DLD1 (cell line): ENCODE results near the gene REPIN1.

Experiments
- in situ Hi-C: cut with HindIII; loops from 2 replicates; pipeline ENCODE4 v1.10.0; 2017; ENCODE audit warnings: low sequenced_read_pairs

The REPIN1 gene

DNA sequence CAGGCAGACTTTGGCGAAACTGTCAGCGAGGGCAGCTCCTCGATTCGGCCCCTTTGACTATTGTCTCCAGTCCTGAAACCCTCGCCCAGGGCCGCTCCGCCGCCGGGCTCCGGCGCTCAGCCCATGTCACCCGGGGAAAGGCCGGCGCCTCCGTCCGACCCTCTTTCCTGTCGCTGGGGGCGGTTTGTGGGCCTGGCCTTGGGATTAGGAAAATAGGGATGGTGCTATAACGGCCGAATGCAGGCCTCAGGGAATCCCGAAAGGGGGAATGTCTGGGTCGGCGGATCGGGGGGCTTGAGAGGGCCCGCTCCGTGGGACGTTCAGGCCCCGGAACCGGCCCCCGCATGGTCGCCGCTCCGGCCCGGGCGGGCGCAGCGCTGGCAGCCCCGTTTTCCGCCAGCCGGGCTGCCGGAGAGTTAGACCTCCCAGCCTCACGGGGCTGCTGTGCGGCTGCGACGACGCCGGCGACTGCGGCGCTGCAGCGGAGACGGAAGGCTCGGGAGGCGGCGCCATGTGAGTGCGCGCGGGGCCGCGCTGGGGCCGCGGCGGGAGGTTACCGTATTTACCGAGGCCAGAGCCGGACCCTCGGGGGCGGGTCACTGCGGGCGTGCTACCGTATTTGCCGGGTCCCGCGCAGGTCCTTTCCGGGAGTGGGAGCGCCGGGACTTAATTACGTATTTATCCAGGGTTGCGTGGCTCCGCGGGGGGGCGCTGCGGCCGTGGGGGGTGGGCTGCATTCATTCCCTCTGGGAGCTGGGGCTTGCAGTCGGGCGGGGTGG, 36.4 kb downstream of the REPIN1 start:
- in situ Hi-C loops: no loop called here

DNA sequence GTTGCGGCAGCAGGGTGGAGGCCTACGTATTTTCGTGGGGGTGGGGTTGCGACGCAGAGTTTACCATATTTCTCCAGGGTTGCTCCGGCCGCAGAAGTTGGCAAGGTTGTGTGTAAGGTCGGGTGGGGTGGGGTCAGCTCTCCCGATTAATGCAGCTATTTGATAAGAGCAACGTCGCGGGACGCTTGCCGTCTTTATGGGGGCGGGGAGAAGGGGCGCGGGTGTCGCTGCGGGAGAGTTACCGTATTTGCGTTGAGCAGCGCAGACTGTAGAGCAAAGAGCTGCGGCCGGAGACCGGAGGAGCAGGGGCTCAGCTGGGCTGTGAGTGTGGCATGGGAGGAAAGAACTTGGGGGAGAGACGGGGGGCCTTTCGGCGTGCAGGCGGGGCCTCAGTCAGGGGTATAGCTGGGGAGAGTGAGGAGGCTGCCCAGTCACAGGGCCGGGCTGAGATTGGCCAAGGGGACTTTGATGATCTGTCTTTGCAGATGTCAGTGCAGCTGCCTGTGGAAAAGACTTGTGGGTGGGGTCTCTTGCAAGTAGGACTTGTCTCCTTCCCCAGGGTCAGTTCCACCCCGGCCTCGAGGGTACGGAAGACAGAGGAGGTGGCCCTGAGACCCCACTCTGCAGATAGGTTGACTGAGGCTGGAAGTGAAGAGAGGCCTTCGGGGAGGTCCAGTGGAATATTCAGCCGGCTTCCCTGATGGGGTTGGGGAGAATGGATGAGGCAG, 37.1 kb downstream of the REPIN1 start:
- in situ Hi-C loops: no loop called here

DNA sequence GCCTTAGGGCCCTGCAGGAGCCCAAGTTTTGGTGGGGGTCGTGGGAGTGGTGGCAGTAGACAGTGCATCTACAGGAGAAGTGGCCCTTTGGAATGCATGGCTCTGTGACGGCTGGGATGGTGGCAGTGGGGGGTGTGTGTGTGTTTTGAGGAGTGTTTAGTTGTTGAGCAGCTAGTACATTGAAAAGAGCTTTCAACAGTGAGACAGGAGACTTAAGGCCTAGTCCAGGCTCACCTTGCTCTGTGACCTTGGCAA, 37.6 kb downstream of the REPIN1 start:
- in situ Hi-C loops: no loop called here

DNA sequence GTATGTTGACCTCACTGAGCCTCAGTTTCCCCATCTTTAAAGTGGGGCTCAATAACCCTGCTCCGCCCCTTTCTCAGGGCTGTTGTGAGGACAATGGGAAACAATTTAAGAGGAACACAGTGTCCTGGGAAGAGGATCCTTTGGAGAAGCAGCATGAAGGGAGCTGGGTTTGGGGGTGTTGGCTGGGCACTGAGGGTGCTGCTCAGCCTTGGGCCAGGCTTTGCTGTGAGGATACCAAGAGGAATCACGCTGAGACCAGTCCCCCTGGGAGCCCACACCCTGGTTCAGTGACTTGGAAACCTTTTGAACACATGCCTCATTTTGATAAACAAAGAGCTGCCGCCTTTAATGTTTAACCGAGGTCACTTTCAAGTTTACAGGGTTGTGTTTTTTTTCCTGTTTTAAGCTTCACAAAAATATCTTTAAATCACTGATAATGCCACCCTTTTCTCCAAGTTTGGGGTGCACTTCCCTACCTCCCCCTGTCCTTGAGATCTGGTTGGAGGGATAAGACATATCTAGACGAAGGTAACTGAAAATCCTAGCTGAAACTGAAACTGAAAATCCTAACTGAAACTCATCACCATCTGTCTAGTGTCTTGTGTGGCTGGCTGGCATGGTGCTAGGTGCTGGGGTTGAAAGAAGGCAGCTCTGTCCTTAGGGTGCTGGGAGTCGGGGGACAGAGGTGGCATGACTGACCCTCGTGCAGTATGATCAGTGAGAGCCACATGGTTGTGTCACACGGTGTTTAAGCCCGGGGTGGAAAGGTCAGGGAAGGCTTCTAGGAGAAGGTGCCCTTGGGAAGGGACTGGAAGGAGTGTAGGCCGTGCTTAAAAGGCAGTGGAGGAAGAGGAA, 38.2 kb downstream of the REPIN1 start:
- in situ Hi-C loops: no loop called here

DNA sequence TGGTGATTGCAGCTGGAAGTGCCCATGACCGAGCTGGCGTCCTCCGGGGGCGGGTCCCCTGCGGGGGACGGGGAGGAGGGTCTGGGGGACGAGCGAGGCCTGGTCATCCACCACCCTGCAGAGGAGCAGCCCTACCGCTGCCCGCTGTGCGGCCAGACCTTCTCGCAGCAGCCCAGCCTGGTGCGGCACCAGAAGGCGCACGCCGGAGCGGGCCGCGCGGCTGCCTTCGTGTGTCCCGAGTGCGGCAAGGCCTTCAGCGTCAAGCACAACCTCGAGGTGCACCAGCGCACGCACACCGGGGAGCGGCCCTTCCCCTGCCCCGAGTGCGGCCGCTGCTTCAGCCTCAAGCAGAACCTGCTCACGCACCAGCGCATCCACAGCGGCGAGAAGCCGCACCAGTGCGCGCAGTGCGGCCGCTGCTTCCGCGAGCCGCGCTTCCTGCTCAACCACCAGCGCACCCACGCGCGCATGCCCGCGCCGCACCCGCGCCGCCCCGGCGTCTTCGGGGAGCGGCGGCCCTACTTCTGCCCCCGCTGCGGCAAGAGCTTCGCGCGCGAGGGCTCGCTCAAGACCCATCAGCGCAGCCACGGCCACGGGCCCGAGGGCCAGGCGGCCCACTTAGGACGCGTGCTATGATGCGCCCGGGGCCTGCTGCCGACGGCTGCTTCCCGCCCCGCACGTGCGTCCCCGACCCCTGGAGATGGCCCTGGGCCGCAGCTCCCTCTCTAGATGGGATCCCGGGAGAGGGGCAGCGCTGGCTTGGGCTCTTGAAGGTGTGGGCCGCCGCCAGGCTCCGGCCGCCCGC, 39.2 kb downstream of the REPIN1 start:
- in situ Hi-C loops: no loop called here

DNA sequence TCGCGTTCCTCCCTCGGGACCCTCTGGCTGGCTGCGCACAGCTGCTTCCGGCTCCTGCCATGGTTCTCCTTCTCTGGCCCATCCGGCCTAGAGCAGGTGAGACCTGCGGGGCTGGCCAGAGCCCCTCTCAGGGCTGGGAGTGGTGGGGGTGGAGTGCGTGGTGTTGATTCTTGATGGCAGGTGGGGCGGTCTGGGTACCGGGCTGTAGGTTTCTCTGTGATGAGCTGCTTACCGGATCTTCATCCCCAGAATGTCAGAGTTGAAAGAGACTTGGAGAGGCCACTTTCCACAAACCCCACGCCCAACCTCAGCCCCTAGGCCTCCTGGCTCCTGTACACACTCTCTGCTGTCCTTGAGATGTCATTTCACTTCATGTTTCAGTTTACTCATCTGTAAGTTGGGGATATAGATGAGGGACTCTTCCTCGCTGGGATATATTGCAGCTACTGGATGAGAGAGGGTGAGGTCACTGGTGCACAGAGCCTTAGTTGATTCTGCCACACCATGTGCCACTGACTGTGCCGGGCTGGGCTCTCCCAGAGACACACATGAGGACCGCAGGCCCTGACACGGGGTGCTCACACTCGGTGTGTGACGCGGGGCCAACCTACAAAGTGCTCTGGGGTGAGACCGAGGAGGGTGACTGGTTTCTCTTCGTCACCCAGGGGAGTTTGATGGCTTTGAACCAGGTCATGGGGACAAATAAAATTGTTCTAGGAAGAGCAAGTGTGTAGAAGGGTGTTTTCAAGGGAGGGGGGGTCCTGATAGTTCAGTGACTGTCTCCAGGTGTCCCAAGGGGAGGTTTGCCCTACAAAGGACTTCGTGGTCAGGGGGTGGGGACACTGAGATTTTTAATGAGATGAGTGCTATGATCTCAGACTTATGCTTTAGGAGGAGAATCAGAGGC, 40.0 kb downstream of the REPIN1 start:
- in situ Hi-C loops: no loop called here

DNA sequence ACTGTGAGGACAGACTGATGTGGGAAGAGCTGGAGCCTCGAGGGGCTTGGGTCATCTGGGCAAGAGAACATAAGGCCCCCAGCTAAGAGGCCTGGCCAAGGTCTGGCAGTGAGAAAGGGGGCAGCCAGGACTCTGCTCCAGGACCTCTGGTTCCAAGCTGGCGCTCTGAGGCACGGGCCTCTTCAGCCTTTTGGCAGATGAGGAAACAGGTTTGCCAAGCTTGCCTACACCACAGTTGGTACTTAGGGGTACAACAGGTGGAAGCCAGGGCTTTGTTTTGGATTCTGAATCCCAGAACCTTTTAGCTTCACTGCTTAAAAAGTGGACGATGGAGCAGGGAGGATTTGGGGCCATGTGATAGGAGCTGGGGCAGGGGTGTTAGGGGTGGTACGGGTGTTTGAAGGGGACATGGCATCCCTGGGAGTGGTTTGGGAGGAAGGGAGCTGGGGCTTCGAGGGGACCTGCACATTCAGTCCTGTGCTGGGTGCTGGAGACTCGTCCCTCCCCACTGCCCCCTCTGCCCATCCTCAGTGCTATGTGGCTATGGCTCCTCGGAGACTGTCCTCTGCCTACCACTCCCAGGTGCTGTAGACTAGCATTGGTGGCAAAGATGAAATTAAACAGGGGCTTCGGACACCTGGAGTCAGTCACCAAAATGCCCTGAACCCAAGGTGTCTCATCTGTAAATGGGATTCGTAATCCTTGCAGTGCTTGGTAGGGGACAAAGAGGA, 40.8 kb downstream of the REPIN1 start:
- in situ Hi-C loops: no loop called here

DNA sequence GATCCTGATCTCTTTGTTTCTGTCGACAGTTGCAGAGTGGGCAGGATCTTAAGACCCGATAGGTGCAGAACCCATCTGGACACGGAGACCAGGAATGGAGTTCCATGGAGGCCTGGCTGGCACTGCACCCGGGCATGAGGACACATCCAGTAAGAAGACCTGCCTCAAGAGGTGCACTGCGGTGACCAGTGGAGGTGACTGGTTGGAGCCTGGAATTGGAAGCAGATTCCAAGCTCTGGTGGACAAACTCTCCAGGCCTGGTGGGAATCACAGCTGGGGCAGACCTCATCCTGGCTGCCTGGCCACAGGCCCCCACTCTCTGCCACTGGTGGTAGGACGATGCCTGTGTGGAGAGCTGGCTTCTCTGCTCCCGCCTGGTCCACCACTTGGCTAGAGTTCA, 41.5 kb downstream of the REPIN1 start:
- in situ Hi-C loops: no loop called here

DNA sequence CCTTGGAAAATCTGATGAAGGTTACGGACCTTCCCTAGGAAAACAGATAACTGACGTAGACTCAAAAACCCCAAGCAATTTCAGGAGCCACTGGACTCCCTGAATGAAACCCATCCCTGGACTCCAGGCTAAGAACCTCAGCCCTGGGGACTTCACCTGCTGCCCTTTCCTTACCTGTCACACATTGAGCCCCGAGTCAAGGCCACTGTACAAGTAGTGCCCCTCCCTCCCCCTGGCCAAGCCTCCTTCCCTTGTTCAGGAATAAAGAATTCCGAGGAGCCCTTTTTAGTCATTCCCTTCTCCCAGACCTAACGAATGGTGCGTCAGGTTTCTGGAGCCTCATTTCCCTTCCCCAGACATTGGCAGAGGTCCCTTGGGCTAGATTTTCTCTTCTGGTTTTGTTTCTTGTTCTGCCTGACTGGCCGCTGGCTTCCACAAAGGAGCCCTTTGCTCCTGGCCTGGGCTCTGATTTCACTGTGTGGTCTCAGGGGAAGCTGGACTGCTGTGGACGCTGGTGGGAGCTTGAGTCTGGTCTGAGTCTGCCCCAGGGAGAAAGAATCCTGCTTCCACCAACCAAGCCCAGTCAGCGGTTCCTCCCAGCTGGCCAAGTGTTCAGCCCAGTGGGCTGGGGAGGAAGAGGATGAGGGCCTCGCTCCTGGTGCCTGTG, 42.2 kb downstream of the REPIN1 start:
- in situ Hi-C loops: no loop called here

DNA sequence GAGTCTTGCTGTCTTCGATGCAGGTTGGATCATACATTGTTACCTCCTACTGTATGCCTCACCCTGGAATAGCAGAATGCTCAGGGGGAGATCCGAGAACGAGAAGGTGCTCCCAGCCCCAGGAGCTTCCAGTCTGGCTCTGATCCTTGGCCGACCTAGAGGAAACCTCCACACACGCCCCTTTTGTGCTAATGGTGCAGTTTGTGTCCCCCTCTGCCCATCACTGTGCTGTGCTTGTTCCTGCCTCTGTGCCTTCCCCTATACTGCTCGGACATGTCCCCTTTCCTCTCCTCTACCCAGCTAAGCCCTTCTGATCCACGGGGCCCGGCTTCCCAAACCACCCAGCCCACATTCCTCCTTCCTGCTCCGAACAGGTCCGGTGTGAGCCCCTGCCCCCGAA, 43.0 kb downstream of the REPIN1 start:
- in situ Hi-C loops: no loop called here

DNA sequence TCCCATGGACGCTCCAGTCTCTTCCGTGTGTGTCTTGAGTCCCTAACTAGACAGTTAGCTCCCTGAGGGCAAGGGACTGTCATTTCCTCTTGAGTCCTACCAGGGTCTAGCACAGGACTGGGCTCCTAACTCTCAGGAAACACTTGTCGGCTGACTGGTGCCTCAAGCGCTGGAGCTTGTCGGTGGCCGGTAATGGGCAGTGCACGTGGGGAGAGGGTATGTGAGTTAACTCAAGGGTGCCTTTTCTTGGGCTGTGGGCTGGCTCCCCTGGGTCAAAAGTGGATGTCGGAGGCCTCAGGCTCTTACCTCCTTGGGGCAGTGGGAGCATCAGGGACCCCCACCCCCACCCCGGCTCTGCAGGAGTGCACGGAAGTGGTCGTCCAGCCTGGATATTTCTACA, 43.4 kb downstream of the REPIN1 start:
- in situ Hi-C loops: no loop called here

DNA sequence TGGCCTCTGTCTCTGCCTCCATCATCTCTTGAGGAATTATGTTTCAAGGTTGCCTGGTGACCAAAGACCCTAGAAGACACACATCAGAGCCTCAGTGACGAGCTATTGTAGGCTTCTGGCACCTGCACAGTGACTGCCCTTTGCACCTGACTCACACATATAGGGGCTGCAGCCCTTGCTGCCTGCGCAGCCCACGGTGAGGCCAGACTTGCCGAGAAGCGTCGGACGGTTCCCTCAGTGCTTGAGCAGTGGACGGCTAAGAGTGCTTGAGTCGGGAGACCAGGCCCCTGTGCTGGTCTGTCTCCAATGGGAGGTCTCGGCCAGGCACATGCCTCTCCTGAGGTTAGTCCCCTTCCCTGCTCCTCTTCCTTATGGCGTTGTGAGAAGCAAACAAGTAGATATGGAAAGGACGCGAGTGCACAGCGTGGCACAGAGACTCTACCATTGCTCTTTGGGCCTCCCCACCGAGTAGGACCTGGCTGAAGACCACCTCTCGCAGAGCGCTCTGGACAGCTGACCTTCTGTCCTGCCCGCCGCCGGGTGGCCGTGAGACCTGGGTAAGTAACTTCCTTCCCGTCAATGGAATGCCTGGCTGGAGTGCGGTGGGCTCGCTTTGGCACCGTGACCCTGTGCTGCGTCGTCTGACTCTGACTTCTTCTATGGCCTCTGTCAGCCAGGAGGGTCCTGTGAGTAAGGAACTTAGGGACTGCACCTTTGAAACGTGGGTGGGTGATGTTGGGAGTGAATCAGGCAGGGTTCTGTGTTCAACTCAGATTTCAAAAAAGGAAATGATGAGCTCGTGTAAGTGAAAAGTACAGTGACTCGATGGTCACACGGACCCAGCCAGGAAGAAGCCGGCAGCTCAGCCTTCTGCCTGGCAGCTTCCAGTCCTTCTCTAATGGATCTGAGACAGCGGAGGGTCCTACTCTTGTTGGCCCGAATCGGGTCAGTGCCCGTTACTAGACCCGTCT, 44.2 kb downstream of the REPIN1 start:
- in situ Hi-C loops: no loop called here

DNA sequence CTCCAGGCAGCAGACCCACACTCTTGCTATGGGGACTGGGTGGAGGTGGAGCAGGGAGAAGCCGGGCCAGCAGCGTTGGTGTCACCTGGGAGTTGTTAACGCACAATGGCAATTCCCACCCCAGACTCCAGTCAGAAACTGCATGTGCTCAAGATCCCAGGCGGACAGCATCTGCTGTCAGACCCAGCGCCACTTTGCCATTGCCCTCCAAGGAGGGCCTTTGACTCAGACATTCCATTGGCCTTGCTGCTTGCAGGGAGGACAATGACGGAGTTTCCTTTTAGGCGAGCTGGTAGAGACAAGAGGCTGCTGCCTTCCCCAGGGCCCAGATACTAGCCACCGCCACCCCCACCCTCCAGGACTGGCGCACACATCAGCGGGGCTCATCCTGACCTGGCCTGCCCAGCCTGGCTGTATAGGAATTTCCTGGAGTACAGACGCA, 45.0 kb downstream of the REPIN1 start:
- in situ Hi-C loops: no loop called here

DNA sequence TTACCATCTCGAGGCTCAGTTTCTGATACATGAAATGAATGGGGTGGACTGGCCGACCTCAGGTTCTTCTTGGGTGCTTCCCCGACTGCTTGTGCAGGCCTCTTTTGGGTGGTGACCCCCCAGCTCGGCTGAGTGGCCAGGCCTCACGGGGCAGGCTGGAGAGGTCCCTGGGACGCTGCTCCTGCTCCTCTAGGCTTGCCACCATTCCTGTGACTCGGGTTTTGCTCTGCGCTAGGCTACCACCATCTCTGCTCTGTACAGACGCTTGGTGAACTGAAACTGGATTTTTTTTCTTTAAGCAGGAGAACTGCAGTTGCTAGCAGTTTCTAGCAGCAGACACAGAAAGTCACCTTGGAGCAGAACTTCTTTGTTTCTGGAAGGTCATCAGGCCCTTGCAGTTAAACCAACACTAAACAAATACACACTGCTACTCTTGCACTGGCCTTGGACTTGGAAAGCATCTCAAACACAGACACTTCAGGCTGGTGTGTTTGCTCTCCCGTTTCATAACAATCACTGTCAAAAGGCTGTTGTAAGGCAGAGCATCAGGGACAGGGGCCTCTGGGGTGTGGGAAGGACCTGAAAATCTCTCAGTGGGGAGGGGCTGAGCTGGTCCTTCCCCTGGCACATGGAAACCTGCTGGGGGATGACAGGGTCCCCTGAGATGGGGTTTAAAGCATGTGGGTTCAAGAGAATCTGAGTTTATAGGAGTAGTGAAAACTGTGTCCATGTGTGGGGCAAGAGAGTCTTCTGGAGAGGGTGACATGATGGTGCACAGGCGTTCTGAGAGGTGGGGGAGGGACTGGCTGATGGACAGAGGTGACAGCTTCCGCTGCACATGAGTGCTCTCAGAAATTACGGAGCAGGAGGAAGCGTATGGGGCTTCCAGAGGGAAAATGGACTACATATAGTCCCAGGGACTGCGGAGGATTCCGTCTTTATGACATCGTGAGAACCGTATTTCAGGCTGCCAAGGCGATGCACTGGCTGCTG, 46.8 kb downstream of the REPIN1 start:
- in situ Hi-C loops: no loop called here

DNA sequence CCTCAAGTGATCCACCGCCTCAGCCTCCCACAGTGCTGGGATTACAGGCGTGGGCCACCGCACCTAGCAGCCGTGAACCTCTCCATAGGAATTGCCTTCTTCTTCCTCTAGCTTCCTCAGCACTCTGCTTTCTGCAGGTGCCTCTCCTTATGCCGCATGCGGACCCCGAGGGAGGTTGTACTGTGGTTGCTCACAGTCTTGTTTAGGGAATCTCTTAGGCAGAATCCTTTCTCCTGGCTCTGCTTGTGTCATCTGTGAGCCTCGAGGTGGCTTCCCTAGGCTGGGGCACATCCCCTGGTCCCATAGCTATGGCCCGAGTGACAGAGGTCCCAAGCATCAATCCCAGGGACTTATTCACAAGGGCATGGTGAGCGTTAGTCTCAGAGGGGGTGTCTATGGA, 48.6 kb downstream of the REPIN1 start:
- in situ Hi-C loops: no loop called here

DNA sequence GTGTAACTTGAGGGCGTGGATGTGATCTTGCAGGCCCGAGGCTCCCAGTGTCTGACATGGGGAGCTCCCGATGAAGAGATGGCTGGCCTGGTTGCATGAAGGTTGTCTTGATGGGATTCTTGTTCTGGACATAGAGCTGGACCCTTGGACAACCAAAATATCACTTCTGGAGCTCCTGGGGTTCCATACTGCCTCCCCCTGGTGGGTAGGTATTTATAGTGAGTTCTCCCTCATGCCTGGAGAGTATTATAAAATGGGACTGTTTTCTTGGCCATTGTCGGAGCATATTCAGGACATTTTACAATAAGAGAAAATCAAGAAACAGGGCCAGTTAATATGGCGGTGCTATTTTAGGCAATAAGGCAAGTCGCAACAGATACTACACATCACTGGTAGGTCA, 49.2 kb downstream of the REPIN1 start:
- in situ Hi-C loops: no loop called here
